ENCODE measurements around the gene RPN2.

Gene RPN2

DNA sequence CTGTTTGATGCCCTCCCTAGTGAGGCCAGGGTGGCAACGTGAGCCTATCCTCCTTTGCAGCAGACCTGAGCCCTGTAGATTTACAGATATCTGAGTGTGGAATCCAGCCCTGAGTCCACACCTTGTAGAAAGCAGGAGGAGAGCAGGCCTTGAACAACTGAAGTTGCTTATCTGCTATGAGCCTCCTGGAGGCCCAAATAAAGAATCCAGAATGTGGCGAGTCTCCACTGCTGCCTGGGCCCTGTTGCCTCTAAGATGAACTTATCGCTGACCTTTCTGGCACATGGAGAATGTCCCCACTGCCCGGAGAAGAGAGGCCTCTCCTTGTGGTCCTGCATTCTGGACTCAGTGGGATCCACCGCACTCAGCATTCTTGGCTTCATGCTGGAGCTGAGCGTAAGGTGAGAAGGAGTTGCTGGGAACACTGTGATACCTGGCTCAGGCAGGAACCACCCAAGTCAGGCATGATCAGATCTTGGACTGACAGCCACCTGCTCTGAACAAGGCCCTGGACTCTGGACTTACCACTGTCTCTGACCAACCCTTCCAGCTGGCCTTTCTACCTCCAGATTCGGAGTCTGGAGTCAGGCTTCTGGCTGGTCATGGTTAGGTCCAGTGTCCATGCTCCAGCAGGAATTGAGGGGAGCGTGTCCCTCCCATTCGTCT is 104.5 kb downstream of the RPN2 start:
- H3K4me3 ChIP-seq (ENCODE audit: low read length): no peak overlapping the region
- no peak for DNase-seq (ENCODE audit: low read depth)
- TF ChIP-seq, protein P1, sequence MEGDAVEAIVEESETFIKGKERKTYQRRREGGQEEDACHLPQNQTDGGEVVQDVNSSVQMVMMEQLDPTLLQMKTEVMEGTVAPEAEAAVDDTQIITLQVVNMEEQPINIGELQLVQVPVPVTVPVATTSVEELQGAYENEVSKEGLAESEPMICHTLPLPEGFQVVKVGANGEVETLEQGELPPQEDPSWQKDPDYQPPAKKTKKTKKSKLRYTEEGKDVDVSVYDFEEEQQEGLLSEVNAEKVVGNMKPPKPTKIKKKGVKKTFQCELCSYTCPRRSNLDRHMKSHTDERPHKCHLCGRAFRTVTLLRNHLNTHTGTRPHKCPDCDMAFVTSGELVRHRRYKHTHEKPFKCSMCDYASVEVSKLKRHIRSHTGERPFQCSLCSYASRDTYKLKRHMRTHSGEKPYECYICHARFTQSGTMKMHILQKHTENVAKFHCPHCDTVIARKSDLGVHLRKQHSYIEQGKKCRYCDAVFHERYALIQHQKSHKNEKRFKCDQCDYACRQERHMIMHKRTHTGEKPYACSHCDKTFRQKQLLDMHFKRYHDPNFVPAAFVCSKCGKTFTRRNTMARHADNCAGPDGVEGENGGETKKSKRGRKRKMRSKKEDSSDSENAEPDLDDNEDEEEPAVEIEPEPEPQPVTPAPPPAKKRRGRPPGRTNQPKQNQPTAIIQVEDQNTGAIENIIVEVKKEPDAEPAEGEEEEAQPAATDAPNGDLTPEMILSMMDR (IDR thresholded peaks at IDR 0.05; ENCODE audit: insufficient read depth, low read depth, low read length, missing control alignments): no peak

DNA sequence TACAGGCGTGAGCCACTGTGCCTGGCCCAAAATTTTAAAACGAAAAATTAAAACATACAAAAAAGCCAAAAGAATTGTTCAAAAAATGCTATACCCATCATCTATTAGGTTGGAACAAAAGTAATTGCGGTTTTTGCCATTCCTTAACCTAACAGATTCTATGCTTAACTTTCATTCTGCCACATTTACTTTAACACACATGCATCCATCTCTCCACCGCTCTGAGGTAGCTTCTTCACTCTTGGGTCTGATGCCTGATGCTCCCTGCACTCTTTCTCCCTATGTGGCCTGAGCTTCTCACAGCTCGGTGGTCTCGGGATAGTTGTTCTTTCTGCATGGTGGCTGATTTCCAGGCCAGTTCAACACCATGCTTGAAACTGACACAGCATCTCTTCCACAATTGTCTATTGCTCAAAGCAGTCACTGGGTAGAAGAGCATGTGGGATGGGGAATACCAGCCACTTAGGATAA is 105.6 kb downstream of the RPN2 start:
- no peak overlapping the region for H3K4me3 ChIP-seq (ENCODE audit: low read length)
- TF ChIP-seq, protein P1 (IDR thresholded peaks at IDR 0.05; ENCODE audit: insufficient read depth, low read depth, low read length, missing control alignments): no peak
- no peak for DNase-seq (ENCODE audit: low read depth)

DNA sequence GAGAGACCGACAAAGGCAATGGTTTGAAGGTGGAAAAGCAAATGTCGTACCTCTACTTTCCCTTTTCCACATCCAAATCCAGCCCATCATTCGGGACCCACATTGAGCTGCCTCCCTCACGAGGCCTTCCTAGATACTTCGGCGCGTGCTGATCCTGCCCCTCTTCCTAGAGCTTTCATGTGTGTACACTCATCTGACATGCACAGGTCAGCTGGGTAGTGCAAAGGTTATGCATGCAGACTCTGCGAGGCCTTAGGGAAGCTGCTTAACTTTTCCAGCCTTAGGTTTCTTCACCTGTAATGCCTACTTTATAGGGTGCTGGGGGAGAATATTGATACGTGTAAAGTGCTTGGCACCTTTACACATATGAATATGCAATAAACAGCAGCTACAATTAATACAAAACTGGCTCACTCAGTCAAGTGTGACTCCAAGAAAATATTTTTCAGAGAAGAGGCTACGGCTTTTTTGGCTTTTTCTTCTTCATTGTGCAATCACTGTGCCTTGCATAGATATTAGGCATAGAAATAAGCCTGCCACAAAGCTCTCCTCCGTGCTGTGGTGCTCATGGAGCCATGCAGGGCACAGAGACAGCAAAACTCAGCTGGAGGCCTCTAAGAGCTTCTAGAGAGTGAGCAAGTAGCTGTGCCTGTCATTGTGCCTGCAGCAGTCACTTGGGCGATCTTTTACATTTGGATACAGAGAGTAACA is 106.7 kb downstream of the RPN2 start:
- no peak for DNase-seq (ENCODE audit: low read depth)
- no peak overlapping the region for H3K4me3 ChIP-seq (ENCODE audit: low read length)
- TF ChIP-seq, protein P1 (IDR thresholded peaks at IDR 0.05; ENCODE audit: insufficient read depth, low read depth, low read length, missing control alignments): no peak

DNA sequence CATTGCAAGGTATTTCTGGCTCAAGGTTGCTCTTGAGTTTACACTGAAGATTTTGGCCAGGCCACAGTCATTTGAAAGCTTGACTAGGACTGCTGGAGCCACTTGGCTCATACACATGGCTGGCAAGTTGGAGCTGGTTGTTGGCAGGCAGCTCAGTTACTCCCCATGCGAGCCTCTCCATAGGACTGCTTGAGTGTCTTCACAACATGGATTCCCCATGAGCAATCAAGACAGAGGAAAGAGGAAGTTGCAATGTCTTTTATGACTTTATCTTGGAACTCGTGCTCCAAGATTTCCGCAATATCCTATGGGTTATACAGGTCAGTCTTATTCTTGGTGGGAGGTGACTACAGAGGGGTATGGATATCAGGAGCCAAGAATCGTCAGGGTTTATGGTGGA is 109.0 kb downstream of the RPN2 start:
- H3K4me3 ChIP-seq (ENCODE audit: low read length): no peak overlapping the region
- TF ChIP-seq, protein P1 (IDR thresholded peaks at IDR 0.05; ENCODE audit: insufficient read depth, low read depth, low read length, missing control alignments): no peak
- peak; percentile 90 for DNase-seq (ENCODE audit: low read depth)

DNA sequence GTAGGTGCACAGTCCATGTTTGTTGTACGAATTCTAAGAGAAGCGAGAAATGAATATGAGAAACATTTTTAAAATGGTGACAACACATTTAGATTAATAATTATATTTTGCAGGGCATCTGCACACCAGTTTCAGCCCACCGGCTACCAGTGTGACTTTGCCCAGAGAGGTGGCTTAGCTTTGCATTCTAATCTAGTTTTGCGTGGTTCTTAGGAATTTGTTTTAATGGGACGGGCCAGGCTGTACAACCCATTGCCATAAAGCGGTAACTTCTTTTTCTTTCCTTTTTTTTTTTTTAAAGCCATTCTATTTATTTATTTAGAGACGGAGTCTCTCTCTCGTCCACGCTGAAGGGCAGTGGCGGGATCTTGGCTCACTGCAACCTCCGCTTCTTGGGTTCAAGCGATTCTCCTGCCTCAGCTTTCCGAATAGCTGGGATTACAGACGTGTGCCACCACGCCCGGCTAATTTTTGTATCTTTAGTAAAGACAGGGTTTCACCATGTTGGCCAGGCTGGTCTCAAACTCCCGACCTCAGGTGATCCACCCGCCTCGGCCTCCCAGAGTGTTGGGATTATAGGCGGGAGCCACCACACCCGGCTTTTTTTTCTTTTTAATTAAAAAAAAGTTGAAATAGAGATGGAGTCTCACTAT is 111.2 kb downstream of the RPN2 start:
- TF ChIP-seq, protein P1 (IDR thresholded peaks at IDR 0.05; ENCODE audit: insufficient read depth, low read depth, low read length, missing control alignments): no peak
- no peak for DNase-seq (ENCODE audit: low read depth)
- H3K4me3 ChIP-seq (ENCODE audit: low read length): peak overlapping the region; percentile 87
